Measurements from ENCODE around the gene ADORA2B. TPM values are rescaled to one million over a fixed set of nuclear protein-coding genes. Genes with fewer than 3 reads are reported as not detected.

ADORA2B gene
- total and polyA plus RNA-seq, 2 of the 4 experiments (the other 2 are of a cell fraction): 5.2 to 5.5 TPM

- H2AFZ ChIP-seq (replicated peaks; ENCODE audit: low read length, poor library complexity): peak overlapping the region; percentile 66
- 0 out of 2 replicates have a peak, but pooled peaks cover 1% of the 10 kb centered on the region for H3K36me3 ChIP-seq (ENCODE audit: control insufficient read depth, insufficient read depth, low read length)
- peak overlapping the region; percentile 67 for H2AK9ac ChIP-seq (replicated peaks; ENCODE audit: low read depth, low read length, poor library complexity)
- H3K27me3 ChIP-seq (ENCODE audit: control insufficient read depth, insufficient read depth, low read length): no peaks in the 10 kb centered on the region
- H3K27ac ChIP-seq (ENCODE audit: insufficient read depth, low read length): peak overlapping the region; percentile 21
- peaks cover 30 to 49% of the 10 kb centered on the region in 2 experiments for H3K79me1 ChIP-seq (ENCODE audit: low read depth in 1 of 2, low read length in 2 of 2)
- H4K91ac ChIP-seq (ENCODE audit: insufficient read depth, low read depth, low read length): peak overlapping the region; percentile 50
- peak overlapping the region; percentile 39 for H2BK120ac ChIP-seq (ENCODE audit: low read depth, low read length)
- H2BK20ac ChIP-seq (ENCODE audit: low read depth, low read length): peak overlapping the region; percentile 46
- H3K9me1 ChIP-seq (ENCODE audit: insufficient read depth, low read length): peaks cover 31% of the 10 kb centered on the region
- POLR2A ChIA-PET (ENCODE audit: unreplicated experiment): interaction anchor here (0.6 to 0.7 kb wide), 2 partner anchors 16 to 415 kb away, joined by 3 to 5 read pairs; no protein-coding TSS in a partner anchor
- peak overlapping the region; percentile 74 for H3K4ac ChIP-seq (ENCODE audit: low read depth, low read length)
- H2BK15ac ChIP-seq (ENCODE audit: low read depth, low read length): 0 out of 3 replicates have a peak overlapping the region, but pooled peaks have one; percentile 20
- TF ChIP-seq FOS (IDR thresholded peaks at IDR 0.05; ENCODE audit: low read depth, low read length): no peak
- no peak for TF ChIP-seq USF2 (IDR thresholded peaks at IDR 0.05; ENCODE audit: low read depth, low read length)
- no peak for TF ChIP-seq NFE2L2 (IDR thresholded peaks at IDR 0.05; ENCODE audit: low read depth, low read length)
- no peak for TF ChIP-seq RCOR1 (IDR thresholded peaks at IDR 0.05; ENCODE audit: insufficient replicate concordance, low read length)
- TF ChIP-seq BHLHE40 (IDR thresholded peaks at IDR 0.05; ENCODE audit: low read depth, low read length): no peak
- no peak for TF ChIP-seq SMC3 (IDR thresholded peaks at IDR 0.05; ENCODE audit: low read depth, low read length)
- TF ChIP-seq ELK1 (IDR thresholded peaks at IDR 0.05; ENCODE audit: borderline replicate concordance, low read depth, low read length): no peak
- TF ChIP-seq CTCF (conservative IDR thresholded peaks at IDR 0.05; ENCODE audit: low read depth, low read length): no peak
- TF ChIP-seq MAZ (IDR thresholded peaks at IDR 0.05; ENCODE audit: borderline replicate concordance, low read depth, low read length): no peak
- TF ChIP-seq RAD21 (IDR thresholded peaks at IDR 0.05; ENCODE audit: low read length): no peak
- no peak for TF ChIP-seq MXI1 (IDR thresholded peaks at IDR 0.05; ENCODE audit: borderline replicate concordance, low read depth, low read length)
- CTCF ChIA-PET: interaction anchor here (0.7 kb wide), 1 partner anchor 17 kb away, joined by 3 read pairs; no protein-coding TSS in a partner anchor
- BruUV-seq (replicated peaks): no TSS peak
- H4K20me1 ChIP-seq (ENCODE audit: insufficient read depth, low read length): no peaks in the 10 kb centered on the region
- H3K23ac ChIP-seq (ENCODE audit: low read depth, low read length): peak overlapping the region; percentile 87
- peak overlapping the region; percentile 74 for H2AK5ac ChIP-seq (ENCODE audit: low read depth, low read length)
- ATAC-seq (ENCODE audit: low read depth) (peak; percentile 84), DNase-seq (peak; percentile 35)
- H3K56ac ChIP-seq (ENCODE audit: extremely low read depth, insufficient read depth, low read length): no peak overlapping the region
- no peak overlapping the region for H3K4me3 ChIP-seq (ENCODE audit: insufficient read depth, low read depth, low read length)
- in situ Hi-C loops (cut with MboI; ENCODE audit: low sequenced_read_pairs): loop anchor here (25.0 kb wide), 1 partner anchor 704 kb away; the partner anchor contains the start of gene PMP22
- H4K8ac ChIP-seq (ENCODE audit: low read depth in 2 of 2, low read length in 2 of 2): peak overlapping the region; percentile 23 to 81; a peak in 3 of 4 replicates
- peak overlapping the region; percentile 12 for H2BK5ac ChIP-seq (ENCODE audit: low read depth, low read length, poor library complexity, severe bottlenecking)
- peak overlapping the region; percentile 18 for H3K18ac ChIP-seq (ENCODE audit: low read depth, low read length)
- H3K4me2 ChIP-seq (ENCODE audit: low read depth, low read length): 0 out of 2 replicates have a peak overlapping the region, but pooled peaks have one; percentile 0
- no CpG with 5 or more reads among the region's 13 CpGs for WGBS, 2 experiments (ENCODE audit: extremely low coverage in 2 of 2, insufficient read length in 1 of 2)
- intact Hi-C loops (cut with micrococcal nuclease): no loop called here
- H4K5ac ChIP-seq (ENCODE audit: low read depth, low read length): peak overlapping the region; percentile 41; the same call in 1 of the 2 replicates
- no peak overlapping the region for H3K9ac ChIP-seq (ENCODE audit: low read depth, low read length)
- H3K9me3 ChIP-seq (ENCODE audit: control insufficient read depth, insufficient read depth, low read length): no peaks in the 10 kb centered on the region
- H3K4me1 ChIP-seq (ENCODE audit: control insufficient read depth, insufficient read depth, low read length): peaks cover 19% of the 10 kb centered on the region
- dilution Hi-C loops (cut with HindIII; ENCODE audit: low sequenced_read_pairs, unreplicated experiment): no loop called here
- H3K14ac ChIP-seq (replicated peaks; ENCODE audit: low read depth, low read length): peak overlapping the region; percentile 69
Observed at GRCh38 chr17:15966183-15966878, 21.4 kb downstream of the ADORA2B start.

All from IMR-90 (cell line).